ENCODE measurements around the gene DCAF8. TPM values are rescaled to one million over a fixed set of nuclear protein-coding genes. Genes with fewer than 3 reads are reported as not detected.
A peak's percentile ranks its signal among the peaks of the same experiment; 100 is the strongest.

Gene DCAF8
- polyA plus RNA-seq, 3 donors = 35.5 to 205 (median 44.6) TPM

GRCh38 chr1:160208557-160209320 lies 53.6 kb downstream of the DCAF8 start:
- Histone ChIP-seq H3K9me3 (replicated peaks in 1 of 2; ENCODE audit: control insufficient read depth in 1 of 2, insufficient read depth in 1 of 2, low read length in 2 of 2) (no peaks in the 10 kb centered on the region), H2AFZ (ENCODE audit: insufficient read depth, low read depth, low read length, poor library complexity, severe bottlenecking) (no peak overlapping the region), H3K36me3 (replicated peaks in 1 of 2; ENCODE audit: control insufficient read depth in 1 of 2, insufficient read depth in 2 of 2, low read length in 2 of 2) (peaks cover 40 to 65% of the 10 kb centered on the region in 2 donors), H4K20me1 (ENCODE audit: insufficient read depth, low read length) (peaks cover 66% of the 10 kb centered on the region), H3K79me2 (ENCODE audit: insufficient read depth, low read length) (peaks cover 3% of the 10 kb centered on the region), H3K27ac (ENCODE audit: low read depth in 1 of 2, low read length in 2 of 2) (no peak overlapping the region), H3K9ac (ENCODE audit: insufficient read depth, low read length, poor library complexity, severe bottlenecking) (no peak overlapping the region), H3K4me1 (ENCODE audit: control insufficient read depth in 1 of 2, insufficient read depth in 2 of 2, low read length in 2 of 2) (peaks cover 28 to 32% of the 10 kb centered on the region in 2 donors), H3K27me3 (ENCODE audit: control insufficient read depth in 2 of 2, insufficient read depth in 2 of 2, low read length in 2 of 2) (no peaks in the 10 kb centered on the region), H3K4me3 (replicated peaks in 1 of 3; ENCODE audit: low read depth in 2 of 3, low read length in 3 of 3) (no peak overlapping the region), H3K4me2 (replicated peaks; ENCODE audit: extremely low read depth, low read length, poor library complexity, severe bottlenecking) (no peak overlapping the region)
- peaks cover 0 to 3% (median 0%) of the 10 kb centered on the region in 3 donors for H3K27me3 Mint-ChIP-seq (ENCODE audit: low read depth in 3 of 3)
- H3K27ac Mint-ChIP-seq = peak overlapping the region in 2 of 7 donors; percentile 28 to 70
- TF ChIP-seq, protein P1, sequence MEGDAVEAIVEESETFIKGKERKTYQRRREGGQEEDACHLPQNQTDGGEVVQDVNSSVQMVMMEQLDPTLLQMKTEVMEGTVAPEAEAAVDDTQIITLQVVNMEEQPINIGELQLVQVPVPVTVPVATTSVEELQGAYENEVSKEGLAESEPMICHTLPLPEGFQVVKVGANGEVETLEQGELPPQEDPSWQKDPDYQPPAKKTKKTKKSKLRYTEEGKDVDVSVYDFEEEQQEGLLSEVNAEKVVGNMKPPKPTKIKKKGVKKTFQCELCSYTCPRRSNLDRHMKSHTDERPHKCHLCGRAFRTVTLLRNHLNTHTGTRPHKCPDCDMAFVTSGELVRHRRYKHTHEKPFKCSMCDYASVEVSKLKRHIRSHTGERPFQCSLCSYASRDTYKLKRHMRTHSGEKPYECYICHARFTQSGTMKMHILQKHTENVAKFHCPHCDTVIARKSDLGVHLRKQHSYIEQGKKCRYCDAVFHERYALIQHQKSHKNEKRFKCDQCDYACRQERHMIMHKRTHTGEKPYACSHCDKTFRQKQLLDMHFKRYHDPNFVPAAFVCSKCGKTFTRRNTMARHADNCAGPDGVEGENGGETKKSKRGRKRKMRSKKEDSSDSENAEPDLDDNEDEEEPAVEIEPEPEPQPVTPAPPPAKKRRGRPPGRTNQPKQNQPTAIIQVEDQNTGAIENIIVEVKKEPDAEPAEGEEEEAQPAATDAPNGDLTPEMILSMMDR (IDR thresholded peaks at IDR 0.05) = no peak
- H3K4me3 Mint-ChIP-seq = no peak overlapping the region
- no peak for DNase-seq
- peaks cover 39% of the 10 kb centered on the region for H3K4me1 Mint-ChIP-seq
- H3K36me3 Mint-ChIP-seq = peaks cover 59 to 67% of the 10 kb centered on the region in 2 donors
- intact Hi-C loops (cut with micrococcal nuclease) = loop anchor here in 1 of 2 donors (5.0 kb wide), 1 partner anchor 111 kb away; the partner anchor contains the start of gene IGSF8
- 80% methylated on average over 2 of the region's 6 CpGs for WGBS (ENCODE audit: insufficient coverage)
- no peaks in the 10 kb centered on the region for H3K9me3 Mint-ChIP-seq

DNA sequence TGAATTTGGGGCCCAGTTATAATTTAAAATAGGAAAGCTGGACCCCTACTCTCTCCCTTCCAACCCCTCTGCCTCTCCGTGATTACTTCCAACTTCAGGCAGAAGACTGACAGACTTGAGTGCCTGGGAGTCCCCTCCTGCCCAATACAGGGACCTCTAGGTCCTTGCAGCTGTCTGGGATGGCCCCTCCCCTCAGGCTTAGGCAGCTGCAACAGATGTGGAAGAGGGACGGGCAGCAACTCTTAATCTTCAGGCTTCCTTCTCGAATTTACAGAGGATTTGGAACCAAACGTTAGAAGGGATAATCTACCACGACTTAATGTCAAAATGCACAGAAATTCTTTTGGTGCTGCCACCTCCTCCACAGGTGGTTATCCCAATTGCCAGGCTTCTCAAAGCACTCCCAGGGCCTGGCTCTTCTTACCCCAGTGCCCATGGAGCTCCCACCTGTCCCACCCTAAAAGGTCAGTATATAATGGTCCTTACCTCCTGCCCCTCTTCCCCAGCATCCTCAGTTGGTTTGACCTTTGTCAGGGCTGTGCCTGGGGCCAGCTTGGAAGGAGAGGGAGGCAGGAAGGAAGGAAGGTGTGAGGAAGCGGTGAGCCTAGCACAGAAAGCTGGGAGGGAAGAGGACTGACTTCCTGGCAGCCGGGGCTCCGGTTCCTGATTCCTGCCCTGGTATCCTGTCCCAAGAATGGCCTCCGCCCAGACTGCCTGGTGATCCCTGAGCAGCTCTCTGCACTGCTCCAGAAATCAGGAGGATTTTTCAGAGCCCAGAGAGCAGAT lies 54.4 kb downstream of the DCAF8 start:
- H3K4me3 ChIP-seq (replicated peaks in 1 of 3; ENCODE audit: low read depth in 2 of 3, low read length in 3 of 3) = no peak overlapping the region
- peaks cover 33 to 57% of the 10 kb centered on the region in 2 donors for H3K36me3 ChIP-seq (replicated peaks in 1 of 2; ENCODE audit: control insufficient read depth in 1 of 2, insufficient read depth in 2 of 2, low read length in 2 of 2)
- Mint-ChIP-seq H3K4me1 (peaks cover 43% of the 10 kb centered on the region), H3K4me3 (no peak overlapping the region), H3K36me3 (peaks cover 51 to 60% of the 10 kb centered on the region in 2 donors), H3K27me3 (ENCODE audit: low read depth in 3 of 3) (peaks cover 0 to 3% (median 0%) of the 10 kb centered on the region in 3 donors), H3K27ac (peak overlapping the region in 2 of 7 donors; percentile 36 to 37), H3K9me3 (no peaks in the 10 kb centered on the region)
- peaks cover 3% of the 10 kb centered on the region for H3K79me2 ChIP-seq (ENCODE audit: insufficient read depth, low read length)
- H2AFZ ChIP-seq (ENCODE audit: insufficient read depth, low read depth, low read length, poor library complexity, severe bottlenecking) = no peak overlapping the region
- no peak for DNase-seq
- peaks cover 29 to 36% of the 10 kb centered on the region in 2 donors for H3K4me1 ChIP-seq (ENCODE audit: control insufficient read depth in 1 of 2, insufficient read depth in 2 of 2, low read length in 2 of 2)
- intact Hi-C loops (cut with micrococcal nuclease) = loop anchor here in 1 of 2 donors (5.0 kb wide), 1 partner anchor 111 kb away; the partner anchor contains the start of gene IGSF8
- no peaks in the 10 kb centered on the region for H3K9me3 ChIP-seq (replicated peaks in 1 of 2; ENCODE audit: control insufficient read depth in 1 of 2, insufficient read depth in 1 of 2, low read length in 2 of 2)
- no peak overlapping the region for H3K4me2 ChIP-seq (replicated peaks; ENCODE audit: extremely low read depth, low read length, poor library complexity, severe bottlenecking)
- WGBS (ENCODE audit: insufficient coverage) = 88% methylated on average over 8 of the region's 9 CpGs
- H3K27ac ChIP-seq (ENCODE audit: low read depth in 1 of 2, low read length in 2 of 2) = no peak overlapping the region
- no peak overlapping the region for H3K9ac ChIP-seq (ENCODE audit: insufficient read depth, low read length, poor library complexity, severe bottlenecking)
- TF ChIP-seq, protein P1 (IDR thresholded peaks at IDR 0.05) = no peak
- peaks cover 58% of the 10 kb centered on the region for H4K20me1 ChIP-seq (ENCODE audit: insufficient read depth, low read length)
- H3K27me3 ChIP-seq (ENCODE audit: control insufficient read depth in 2 of 2, insufficient read depth in 2 of 2, low read length in 2 of 2) = no peaks in the 10 kb centered on the region
